BJ (cell line): ENCODE results near the gene CIB4. TPM values are rescaled to one million over a fixed set of nuclear protein-coding genes. Genes with fewer than 3 reads are reported as not detected.

Experiments
- CTCF ChIA-PET: fragments of 350-600 bp; formaldehyde crosslinking; extraction: SDS; loops from one replicate; lab custom pipeline; 2021; ENCODE audit warnings: antibody characterized with exemption, inconsistent platforms; lab: Yijun Ruan, JAX
- POLR2A ChIA-PET: fragments of 300-600 bp; sonication (Branson Sonifier 250); formaldehyde crosslinking; extraction: SDS; loops from one replicate; lab custom pipeline; 2021; ENCODE audit warnings: antibody characterized with exemption; lab: Charles Lee
- DNase-seq: peaks from one replicate; pipeline ENCODE4 v3.0.0-alpha.2; 2011; ENCODE audit warnings: low read depth
- H3K27me3 ChIP-seq: 2 replicates; pipeline ENCODE4 v1.6.0; 2011; ENCODE audit warnings: low read length; ENCODE audit not compliant: control insufficient read depth, insufficient read depth
- H3K36me3 ChIP-seq: 2 replicates; pipeline ENCODE4 v1.5.1; 2011; ENCODE audit warnings: low read length; ENCODE audit not compliant: control insufficient read depth, insufficient read depth
- H3K4me3 ChIP-seq: 2 replicates; pipeline ENCODE4 v1.5.1; 2011; ENCODE audit warnings: low read depth, mild to moderate bottlenecking, control low read depth, low read length
- CTCF ChIP-seq: IDR thresholded peaks from 2 replicates; pipeline ENCODE4 v1.5.1; 2011; ENCODE audit warnings: low read depth, mild to moderate bottlenecking, control low read depth, inconsistent platforms, low read length, moderate library complexity; ENCODE audit not compliant: insufficient read depth
- polyA minus RNA-seq: library from RNA; depleted of rRNA, polyadenylated mRNA; stranded (reverse); fragments of >200 nt; gene quantifications from 2 replicates; pipeline ENCODE4 v1.2.3, GENCODE V29; 2011; rRNA and poly(A)+ RNA removed
- polyA plus RNA-seq: library from polyadenylated mRNA; depleted of rRNA; stranded (reverse); fragments of >200 nt; gene quantifications from 2 replicates; pipeline ENCODE4 v1.2.3, GENCODE V29; 2011; rRNA removed

The CIB4 gene
- polyA plus RNA-seq (not detected in 2 replicates), polyA minus RNA-seq (not detected in 2 replicates)

- POLR2A ChIA-PET = no interaction called here
- CTCF ChIA-PET = interaction anchor here (0.8 to 1.3 kb wide), 3 partner anchors 9 to 105 kb away, joined by 3 to 4 read pairs (median 3); no protein-coding TSS in a partner anchor
- DNase-seq = no peak
- Histone ChIP-seq H3K27me3 (peaks cover 18% of the 10 kb centered on the region), H3K4me3 (no peak within 1 kb of the TSS), H3K36me3 (no peaks in the 10 kb centered on the region)
- no peak for TF ChIP-seq CTCF
Measured at GRCh38 chr2:26640781-26641564, at the start of gene CIB4. TSS of gene CIB4 (minus strand) at chr2:26641366. CDS start at chr2:26641314, 52 bp downstream.

GRCh38 chr2:26687801-26688200, 46.6 kb upstream of the CIB4 start:
- POLR2A ChIA-PET = no interaction called here
- H3K27me3 ChIP-seq = peaks cover 26% of the 10 kb centered on the region
- TF ChIP-seq CTCF = no peak
- H3K36me3 ChIP-seq = no peaks in the 10 kb centered on the region
- DNase-seq = no peak
- CTCF ChIA-PET = no interaction called here
- no peak overlapping the region for H3K4me3 ChIP-seq

- ChIA-PET POLR2A (no interaction called here), CTCF (no interaction called here)
- no peak for TF ChIP-seq CTCF
- Histone ChIP-seq H3K27me3 (peaks cover 26% of the 10 kb centered on the region), H3K36me3 (no peaks in the 10 kb centered on the region), H3K4me3 (no peak overlapping the region)
- no peak for DNase-seq
Measured at GRCh38 chr2:26687328-26687727, 46.2 kb upstream of the CIB4 start.

- no peak for DNase-seq
- POLR2A ChIA-PET = no interaction called here
- no peak for TF ChIP-seq CTCF
- Histone ChIP-seq H3K36me3 (no peaks in the 10 kb centered on the region), H3K4me3 (no peak overlapping the region), H3K27me3 (peaks cover 26% of the 10 kb centered on the region)
- CTCF ChIA-PET = interaction anchor here (1.4 kb wide), 1 partner anchor 59 kb away, joined by 3 read pairs; no protein-coding TSS in a partner anchor
Measured at GRCh38 chr2:26685989-26686839, 45.0 kb upstream of the CIB4 start.

GRCh38 chr2:26685341-26685740, 44.2 kb upstream of the CIB4 start:
- H3K4me3 ChIP-seq = no peak overlapping the region
- CTCF ChIA-PET = interaction anchor here (1.4 kb wide), 1 partner anchor 60 kb away, joined by 3 read pairs; no protein-coding TSS in a partner anchor
- no peaks in the 10 kb centered on the region for H3K36me3 ChIP-seq
- H3K27me3 ChIP-seq = peaks cover 20% of the 10 kb centered on the region
- no peak for TF ChIP-seq CTCF
- DNase-seq = no peak
- POLR2A ChIA-PET = no interaction called here
